HCT116 (cell line): ENCODE data around the gene FAM181A. TPM values are rescaled to one million over a fixed set of nuclear protein-coding genes. Genes with fewer than 3 reads are reported as not detected.

Experiments
- ATAC-seq: fragments of 200-7000 bp; cut with Tn5 transposase; 2 replicates; pipeline ENCODE4 v1.9.1; 2020; ENCODE audit warnings: mild to moderate bottlenecking, moderate library complexity
- BruUV-seq: library from RNA; stranded (reverse); fragments of 400-500 nt; replicated peaks from 2 replicates; lab custom pipeline; 2021; lab: Mats Ljungman, UMichigan
- CTCF ChIA-PET: fragments of 300-600 bp; sonication (Branson Sonifier 250); formaldehyde crosslinking; loops from one replicate; lab custom pipeline; 2021; ENCODE audit warnings: antibody characterized with exemption; lab: Charles Lee
- POLR2A ChIA-PET: fragments of 300-600, 350-600 bp; sonication (Branson Sonifier 250); formaldehyde crosslinking; loops from one replicate; lab custom pipeline; 2021; ENCODE audit warnings: antibody characterized with exemption; lab: Charles Lee
- RAD21 ChIA-PET, 2 experiments: fragments of 300-600 bp; sonication (Branson Sonifier 250); formaldehyde crosslinking; loops; one replicate each; lab custom pipeline; 2023; ENCODE audit warnings: low total read pairs in 2 of 2; ENCODE audit not compliant: uncharacterized antibody in 2 of 2, unreplicated experiment in 2 of 2, low non-redundant PET in 1 of 2; lab: Charles Lee
- DNase-seq: peaks from one replicate; pipeline ENCODE4 v3.0.0-alpha.2; 2010; ENCODE audit warnings: low read depth, low spot score
- H2AFZ ChIP-seq: fragments of 200-600 bp; shearing (Covaris generic), sonication (generic); 2 replicates; pipeline ENCODE4 v1.6.1; 2017; ENCODE audit warnings: low read depth, mixed run types, mixed read lengths, antibody characterized with exemption, low read length; ENCODE audit not compliant: poor library complexity, severe bottlenecking
- H3K27ac ChIP-seq: 2 replicates; pipeline ENCODE4 v1.5.1; 2012; ENCODE audit warnings: low read depth, low read length
- H3K27me3 ChIP-seq: fragments of 200-600 bp; sonication (generic); 2 replicates; pipeline ENCODE4 v1.6.1; 2016; ENCODE audit warnings: mixed run types, low read length, mixed read lengths; ENCODE audit not compliant: insufficient read depth
- H3K36me3 ChIP-seq, 2 experiments: fragments of 200-500 bp in 1 of 2; fragments of 200-600 bp in 1 of 2; sonication (Bioruptor generic) in 1 of 2; sonication (generic) in 1 of 2; 2 replicates each; pipeline versions ENCODE4 v1.5.1 to v1.6.1; 2014 to 2016; ENCODE audit warnings: low read length in 2 of 2, inconsistent platforms in 1 of 2, mixed read lengths in 1 of 2, mixed run types in 1 of 2; ENCODE audit not compliant: insufficient read depth in 2 of 2, control insufficient read depth in 1 of 2
- H3K4me1 ChIP-seq, 2 experiments: fragments of 200-600 bp in 1 of 2; sonication (generic) in 1 of 2; 2 replicates each; pipeline versions ENCODE4 v1.5.1 to v1.6.1; 2012 to 2017; ENCODE audit warnings: low read length in 2 of 2, inconsistent platforms in 1 of 2, mild to moderate bottlenecking in 1 of 2, mixed read lengths in 1 of 2, mixed run types in 1 of 2, moderate library complexity in 1 of 2; ENCODE audit not compliant: insufficient read depth in 2 of 2, control insufficient read depth in 1 of 2
- H3K4me2 ChIP-seq: fragments of 200-600 bp; sonication (generic); 2 replicates; pipeline ENCODE4 v1.6.1; 2017; ENCODE audit warnings: mixed run types, low read length, mixed read lengths
- H3K4me3 ChIP-seq, 2 experiments: fragments of 200-600 bp in 1 of 2; sonication (generic) in 1 of 2; replicated peaks in 1 of 2; 2 replicates each; pipeline ENCODE4 v1.5.1; 2011 to 2016; ENCODE audit warnings: low read length in 2 of 2, control low read depth in 1 of 2, low read depth in 1 of 2, mild to moderate bottlenecking in 1 of 2, mixed read lengths in 1 of 2, mixed run types in 1 of 2
- H3K79me2 ChIP-seq: fragments of 200-600 bp; sonication (generic); 2 replicates; pipeline ENCODE4 v1.6.1; 2017; ENCODE audit warnings: mild to moderate bottlenecking, mixed run types, low read length, moderate library complexity, mixed read lengths; ENCODE audit not compliant: insufficient read depth
- H3K9ac ChIP-seq: fragments of 200-600 bp; sonication (generic); 2 replicates; pipeline ENCODE4 v1.6.1; 2016; ENCODE audit warnings: low read length, mixed read lengths
- H3K9me2 ChIP-seq: fragments of 200-600 bp; sonication (generic), shearing (Covaris generic); 2 replicates; pipeline ENCODE4 v1.6.1; 2017; ENCODE audit warnings: mixed run types, mild to moderate bottlenecking, moderate library complexity; ENCODE audit not compliant: insufficient read depth
- H3K9me3 ChIP-seq, 2 experiments: fragments of 200-500 bp in 1 of 2; fragments of 200-600 bp in 1 of 2; sonication (Bioruptor generic) in 1 of 2; sonication (generic) in 1 of 2; 2 replicates each; pipeline ENCODE4 v1.6.1; 2014 to 2017; ENCODE audit warnings: low read length in 2 of 2, mixed read lengths in 2 of 2, inconsistent platforms in 1 of 2, low read depth in 1 of 2, mild to moderate bottlenecking in 1 of 2, mixed run types in 1 of 2, moderate library complexity in 1 of 2; ENCODE audit not compliant: control insufficient read depth in 1 of 2, insufficient read depth in 1 of 2
- H4K20me1 ChIP-seq: fragments of 200-600 bp; sonication (generic), shearing (Covaris generic); 2 replicates; pipeline ENCODE4 v1.6.1; 2017; ENCODE audit warnings: mixed run types, mild to moderate bottlenecking, moderate library complexity; ENCODE audit not compliant: insufficient read depth
- ATF3 ChIP-seq: IDR thresholded peaks from 2 replicates; pipeline ENCODE4 v1.6.1; 2012
- CEBPB ChIP-seq: IDR thresholded peaks from 2 replicates; pipeline ENCODE4 v1.6.1; 2012; ENCODE audit warnings: low read depth
- EGR1 ChIP-seq: IDR thresholded peaks from 2 replicates; pipeline ENCODE4 v1.6.1; 2012; ENCODE audit warnings: low read depth
- ELF1 ChIP-seq: IDR thresholded peaks from 2 replicates; pipeline ENCODE4 v1.6.1; 2012; ENCODE audit warnings: low read depth, borderline replicate concordance
- EZH2 ChIP-seq: fragments of 200-600 bp; sonication (generic); IDR thresholded peaks from 2 replicates; pipeline ENCODE4 v1.6.1; 2017; ENCODE audit warnings: antibody characterized with exemption, mixed run types
- JUND ChIP-seq: IDR thresholded peaks from 2 replicates; pipeline ENCODE4 v1.6.1; 2012
- MAX ChIP-seq: IDR thresholded peaks from 2 replicates; pipeline ENCODE4 v1.6.1; 2012
- RAD21 ChIP-seq: IDR thresholded peaks from 2 replicates; pipeline ENCODE4 v1.6.1; 2012; ENCODE audit warnings: low read depth, mild to moderate bottlenecking
- REST ChIP-seq: IDR thresholded peaks from 2 replicates; pipeline ENCODE4 v1.6.1; 2012; ENCODE audit warnings: low read depth
- SRF ChIP-seq: IDR thresholded peaks from 2 replicates; pipeline ENCODE4 v1.6.1; 2012; ENCODE audit warnings: low read depth
- TCF7L2 ChIP-seq: IDR thresholded peaks from 2 replicates; pipeline ENCODE4 v1.7.0; 2011; ENCODE audit warnings: borderline replicate concordance, inconsistent platforms; ENCODE audit not compliant: insufficient read depth, insufficient read length; ENCODE audit errors: extremely low read depth
- YY1 ChIP-seq: IDR thresholded peaks from 2 replicates; pipeline ENCODE4 v1.6.1; 2011; ENCODE audit warnings: low read length, low read depth, moderate library complexity, mild to moderate bottlenecking; ENCODE audit not compliant: insufficient replicate concordance; ENCODE audit errors: extremely low read depth
- ZNF274 ChIP-seq: fragments of 200-500 bp; sonication (Bioruptor generic); IDR thresholded peaks from 2 replicates; pipeline ENCODE4 v1.6.1; 2014; ENCODE audit warnings: mild to moderate bottlenecking, low read depth, low read length, inconsistent platforms
- intact Hi-C: fragments of 100-400 bp; cut with micrococcal nuclease; formaldehyde crosslinking; loops from 2 replicates; pipeline ENCODE4 v1.10.0; 2022
- total RNA-seq: library from RNA; stranded (reverse); gene quantifications from one replicate; pipeline ENCODE4 v1.2.1, GENCODE V29; 2021; ENCODE audit not compliant: unreplicated experiment
- TF ChIP-seq, protein P1 (sequence below), 3 experiments: fragments of 200-600 bp in 1 of 3; sonication (generic) in 1 of 3; IDR thresholded peaks in 2 of 3; conservative IDR thresholded peaks in 1 of 3; 2 replicates each; pipeline ENCODE4 v1.5.1; 2012 to 2017; ENCODE audit warnings: low read depth in 2 of 3, low read length in 2 of 3, antibody characterized with exemption in 1 of 3, borderline replicate concordance in 1 of 3, control low read depth in 1 of 3, mild to moderate bottlenecking in 1 of 3, mixed read lengths in 1 of 3, mixed run types in 1 of 3, moderate library complexity in 1 of 3; ENCODE audit not compliant: insufficient read depth in 1 of 3

Gene FAM181A
- total RNA-seq, 1 experiment from 2014 or later = not detected

DNA sequence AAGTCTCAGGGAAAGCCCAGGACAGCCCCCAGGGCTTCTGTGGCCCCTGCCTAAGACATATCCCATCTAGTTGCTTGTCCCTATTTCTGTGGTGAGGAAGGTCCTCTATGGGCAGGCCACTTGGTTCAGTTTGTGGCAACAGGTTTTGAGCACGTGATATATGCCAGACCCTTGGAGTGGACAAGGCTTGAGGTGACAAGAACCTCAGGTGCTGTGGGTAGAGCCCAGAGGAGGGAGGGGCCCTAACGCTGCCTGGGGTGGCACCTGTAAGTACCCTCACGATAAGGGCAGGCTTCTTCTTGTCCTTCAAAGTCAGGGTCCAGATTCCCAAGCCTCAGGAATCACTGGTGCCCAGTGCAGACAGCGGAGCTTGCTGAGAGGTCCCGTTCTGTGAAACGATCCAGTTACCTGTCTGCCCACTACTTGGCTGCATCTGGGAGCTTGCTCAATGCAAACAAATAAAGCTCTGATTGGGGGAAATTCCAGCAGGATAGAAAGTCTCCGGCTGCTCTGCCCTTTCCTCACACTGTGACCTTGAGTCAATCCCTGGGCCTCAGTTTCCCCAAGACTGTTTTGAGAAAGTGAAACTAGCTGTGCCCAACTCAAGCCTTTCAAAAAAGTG lies 47.7 kb upstream of the FAM181A start (continued):
- no peak for TF ChIP-seq REST
- no peak for TF ChIP-seq MAX
- no peak for TF ChIP-seq ZNF274
- TF ChIP-seq JUND = no peak

DNA sequence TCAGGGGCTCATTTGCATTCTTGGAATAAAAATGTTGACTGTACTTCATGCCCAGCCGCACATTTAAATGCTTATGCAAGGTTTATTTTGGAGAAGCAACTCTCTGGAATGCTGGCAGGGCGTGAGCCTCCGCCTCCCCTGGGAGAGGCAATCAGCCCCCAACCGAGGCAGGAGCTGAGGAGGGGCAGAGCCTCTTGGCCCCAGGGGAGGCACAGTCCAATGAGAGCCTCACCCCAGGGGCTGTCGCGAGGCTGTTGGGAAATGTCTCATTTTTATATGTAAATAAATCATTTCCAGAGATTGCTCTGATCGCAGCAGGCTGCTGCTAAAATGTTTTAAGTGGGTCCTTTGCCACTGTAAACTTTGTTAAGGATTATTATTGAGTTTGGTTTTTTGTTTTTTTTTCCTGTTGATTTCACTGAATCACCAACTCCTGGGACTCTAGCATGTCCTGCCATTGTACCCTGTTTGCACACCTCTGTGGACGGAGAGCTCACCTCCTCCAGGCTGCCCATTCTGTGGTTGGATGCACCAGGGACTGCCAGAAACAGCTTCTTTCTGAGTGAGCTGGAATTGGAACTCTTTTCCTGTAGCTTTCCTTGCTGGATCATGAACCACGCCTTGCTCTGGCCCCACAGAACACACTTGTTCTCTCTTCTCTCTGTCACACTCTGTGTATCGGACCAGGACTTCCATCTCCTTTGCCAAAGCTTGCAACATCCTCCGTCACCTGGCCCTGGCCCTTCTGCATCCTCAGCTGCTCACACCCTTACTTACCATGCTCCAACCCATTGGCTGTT lies 46.9 kb upstream of the FAM181A start:
- H3K4me1 ChIP-seq = no peaks in the 10 kb centered on the region
- H3K9me3 ChIP-seq = no peaks in the 10 kb centered on the region
- ChIA-PET POLR2A (no interaction called here), RAD21 (no interaction called here), CTCF (no interaction called here)
- intact Hi-C loops = no loop called here
- H3K9ac ChIP-seq = no peak overlapping the region
- H3K9me2 ChIP-seq = no peaks in the 10 kb centered on the region
- ATAC-seq = no peak
- no peak overlapping the region for H2AFZ ChIP-seq
- no peaks in the 10 kb centered on the region for H4K20me1 ChIP-seq
- no peaks in the 10 kb centered on the region for H3K27me3 ChIP-seq
- no peak overlapping the region for H3K4me2 ChIP-seq
- BruUV-seq = no TSS peak
- H3K36me3 ChIP-seq = no peaks in the 10 kb centered on the region
- no peaks in the 10 kb centered on the region for H3K79me2 ChIP-seq
- no peak for DNase-seq
- no peak overlapping the region for H3K27ac ChIP-seq
- no peak overlapping the region for H3K4me3 ChIP-seq
- TF ChIP-seq TCF7L2 (no peak), ATF3 (no peak), YY1 (no peak), JUND (no peak), CEBPB (no peak), SRF (no peak), EGR1 (no peak), EZH2 (no peak), ELF1 (no peak), RAD21 (no peak), MAX (no peak), ZNF274 (no peak)
- TF ChIP-seq, protein P1, sequence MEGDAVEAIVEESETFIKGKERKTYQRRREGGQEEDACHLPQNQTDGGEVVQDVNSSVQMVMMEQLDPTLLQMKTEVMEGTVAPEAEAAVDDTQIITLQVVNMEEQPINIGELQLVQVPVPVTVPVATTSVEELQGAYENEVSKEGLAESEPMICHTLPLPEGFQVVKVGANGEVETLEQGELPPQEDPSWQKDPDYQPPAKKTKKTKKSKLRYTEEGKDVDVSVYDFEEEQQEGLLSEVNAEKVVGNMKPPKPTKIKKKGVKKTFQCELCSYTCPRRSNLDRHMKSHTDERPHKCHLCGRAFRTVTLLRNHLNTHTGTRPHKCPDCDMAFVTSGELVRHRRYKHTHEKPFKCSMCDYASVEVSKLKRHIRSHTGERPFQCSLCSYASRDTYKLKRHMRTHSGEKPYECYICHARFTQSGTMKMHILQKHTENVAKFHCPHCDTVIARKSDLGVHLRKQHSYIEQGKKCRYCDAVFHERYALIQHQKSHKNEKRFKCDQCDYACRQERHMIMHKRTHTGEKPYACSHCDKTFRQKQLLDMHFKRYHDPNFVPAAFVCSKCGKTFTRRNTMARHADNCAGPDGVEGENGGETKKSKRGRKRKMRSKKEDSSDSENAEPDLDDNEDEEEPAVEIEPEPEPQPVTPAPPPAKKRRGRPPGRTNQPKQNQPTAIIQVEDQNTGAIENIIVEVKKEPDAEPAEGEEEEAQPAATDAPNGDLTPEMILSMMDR (IDR thresholded peaks at IDR 0.05 in 2 of 3, conservative IDR thresholded peaks at IDR 0.05 in 1 of 3; ENCODE audit: borderline replicate concordance in 1 of 3, insufficient read depth in 1 of 3, low read depth in 2 of 3, low read length in 2 of 3) = no peak
